Left cardiac atrium (tissue), 4 donors: ENCODE measurements around the gene GNRHR. TPM values are rescaled to one million over a fixed set of nuclear protein-coding genes. Genes with fewer than 3 reads are reported as not detected.

ENCODE experiments used
- ATAC-seq, 2 donors: fragments of 200-7000 bp; cut with Tn5 transposase; one replicate each; pipeline ENCODE4 v1.9.1; 2020; ENCODE audit warnings: mild to moderate bottlenecking in 2 of 2, moderate library complexity in 2 of 2
- DNase-seq: peaks from one replicate; pipeline ENCODE4 v3.0.0-alpha.2; 2020
- intact Hi-C, 2 donors: fragments of 100-400 bp; cut with DNase I; formaldehyde crosslinking; loops; one replicate each; pipeline versions ENCODE4 v1.14.1 to v1.15.1; 2022 to 2023
- total RNA-seq, 2 donors: library from RNA; stranded (reverse); fragmentation: NEBNext Ultra II Directional; extraction: Animal tissue kit (Norgen Biotek cat#: 25700); gene quantifications; one replicate each; pipeline ENCODE4 v1.2.1, GENCODE V29; 2021
- donor health status: DM: no; HTN: yes; CAD: no.
- donor health status: DM: no; HTN: yes; CAD: no; lungs with severe emphysema.
- donor health status: DM: yes; HTN: yes; CAD: no.
- donor health status: Dilated cardiomyopathy.

GNRHR gene
- total RNA-seq, 2 donors from 2014 or later, result not detected

DNA sequence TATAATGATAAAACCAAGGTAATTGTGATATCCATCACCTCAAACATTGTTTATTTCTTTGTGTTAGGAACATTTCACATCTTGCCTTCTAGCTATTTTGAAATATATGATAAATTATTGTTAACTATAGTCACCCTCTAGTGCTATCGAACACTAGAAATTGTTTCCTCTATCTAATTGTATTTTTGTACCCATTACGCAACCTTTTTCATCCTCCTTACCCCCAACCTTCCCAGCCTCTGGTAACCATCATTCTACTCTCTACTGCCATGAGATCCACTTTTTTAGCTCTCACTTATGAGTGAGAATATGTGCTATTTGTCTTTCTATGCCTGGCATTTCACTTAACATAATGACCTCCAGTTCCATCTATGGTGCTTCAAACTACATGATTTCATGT lies 49.3 kb downstream of the GNRHR start:
- DNase-seq (no peak), ATAC-seq (no peak)
- intact Hi-C loops, result loop anchor here in 1 of 2 donors (5.0 kb wide), 1 partner anchor 158 kb away; the partner anchor contains the start of gene CENPC

DNA sequence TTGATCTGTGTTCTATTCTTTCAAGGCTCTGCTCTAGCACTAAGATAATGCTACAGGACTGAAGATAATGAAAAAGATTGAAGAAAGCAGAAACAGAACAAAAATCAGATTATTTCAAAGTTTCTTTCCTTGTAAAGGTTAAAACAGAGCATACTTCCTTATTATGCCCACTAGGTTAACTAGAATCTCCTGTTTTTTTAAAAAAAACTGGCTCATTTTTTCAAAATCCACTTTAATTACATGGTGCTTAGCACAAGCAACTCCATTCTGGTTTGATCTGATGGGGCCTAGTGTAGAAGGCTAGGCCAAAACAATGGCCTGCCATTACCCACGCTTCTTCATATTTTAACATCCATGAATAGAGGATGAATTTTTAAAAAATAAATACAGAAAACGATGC lies 52.0 kb downstream of the GNRHR start:
- no peak for ATAC-seq
- DNase-seq, result no peak
- intact Hi-C loops, result loop anchor here in 1 of 2 donors (5.0 kb wide), 1 partner anchor 155 kb away; the partner anchor contains the start of gene CENPC

DNA sequence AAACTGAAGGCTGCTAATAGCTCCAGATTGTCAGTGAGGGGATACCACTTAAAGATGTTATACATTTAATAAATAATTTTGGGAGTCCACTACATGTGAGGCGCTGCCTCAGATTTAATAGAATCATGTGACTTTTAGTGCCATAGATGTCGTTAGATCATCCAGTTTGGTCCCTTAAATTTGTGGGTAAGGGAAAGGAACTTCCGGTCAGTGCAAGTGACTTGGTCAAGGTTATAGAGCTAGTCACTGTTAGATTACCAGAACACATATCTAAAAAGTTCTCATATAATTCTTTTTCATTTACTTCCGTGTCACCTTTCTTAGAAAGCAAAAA lies 52.7 kb downstream of the GNRHR start:
- intact Hi-C loops, result loop anchor here in 1 of 2 donors (5.0 kb wide), 1 partner anchor 154 kb away; the partner anchor contains the start of gene CENPC
- ATAC-seq, result no peak
- DNase-seq, result no peak

DNA sequence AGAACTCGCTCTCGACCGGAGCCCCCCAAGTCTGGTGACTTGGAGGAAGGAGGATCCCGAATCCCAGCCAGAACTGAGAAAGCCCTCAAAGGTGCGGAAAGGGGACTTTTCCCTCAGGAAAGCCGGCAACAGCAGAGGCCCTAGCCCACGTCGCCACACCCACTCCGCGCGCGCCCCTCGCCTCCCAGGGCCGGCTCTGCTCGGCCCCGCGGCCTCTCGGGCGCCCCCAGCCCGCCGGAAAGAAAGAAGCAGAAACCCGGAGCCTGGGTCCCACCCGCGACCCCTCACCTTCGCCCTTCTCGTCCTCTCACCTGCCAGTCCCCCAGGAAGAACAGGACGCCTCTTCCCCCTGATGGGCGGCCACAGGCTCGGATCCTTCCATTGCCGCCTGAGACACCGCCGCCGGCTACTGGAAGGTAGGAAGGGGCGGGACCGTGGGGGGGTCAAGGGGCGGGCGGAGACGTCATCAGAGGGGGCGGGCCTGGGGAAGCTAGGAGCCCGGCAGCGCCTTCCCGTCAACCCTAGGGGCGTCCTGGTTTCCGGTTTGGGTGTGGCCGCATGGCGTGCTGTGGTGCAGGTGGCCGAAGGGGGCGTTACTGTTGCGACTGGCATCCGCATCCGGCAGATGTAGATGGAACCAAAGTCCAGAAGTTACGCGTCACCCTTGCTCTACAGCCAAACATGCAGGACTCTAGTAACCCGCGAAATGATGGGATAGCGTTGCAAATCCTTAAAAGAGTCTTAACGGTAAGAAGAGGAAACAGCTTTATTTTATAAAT lies 53.3 kb downstream of the GNRHR start, which contains the start of gene UBA6:
UBA6 (minus strand) TSS at position 418 of the 779 bp plus-strand sequence; CDS start at position 382, 36 bp downstream.
- peak; percentile 100 for ATAC-seq
- intact Hi-C loops, result loop anchor here in 1 of 2 donors (5.0 kb wide), 1 partner anchor 154 kb away; the partner anchor contains the start of gene CENPC
- peak; percentile 98 for DNase-seq

DNA sequence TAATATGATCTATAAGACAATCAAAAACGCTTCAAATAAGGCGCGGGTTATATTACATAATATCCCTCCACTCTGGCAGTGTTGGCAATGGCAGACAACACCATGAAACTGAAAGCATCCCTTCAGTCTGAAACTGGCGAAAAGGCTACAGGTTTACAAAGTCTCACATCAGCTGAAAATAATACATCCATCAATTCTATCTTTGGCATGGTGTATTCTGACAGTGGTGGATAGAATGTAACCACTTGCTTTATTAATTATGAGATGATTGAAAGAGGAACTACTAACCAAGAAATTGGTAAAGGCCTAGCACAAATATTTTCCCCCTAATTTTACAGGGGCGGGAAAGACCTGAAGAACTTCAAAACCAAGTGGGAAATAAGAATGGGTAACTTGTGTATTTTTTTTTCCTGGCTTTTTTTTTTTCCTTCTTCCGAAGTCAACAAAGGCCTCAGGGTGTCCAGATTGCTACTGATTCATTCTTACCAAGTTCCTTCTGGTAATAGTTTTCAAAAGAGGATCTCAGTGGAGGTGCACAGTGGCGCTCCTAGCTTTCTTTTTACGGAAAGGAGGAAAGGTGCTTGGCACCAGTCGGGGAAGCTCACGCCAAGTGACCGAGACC lies 54.0 kb downstream of the GNRHR start:
- DNase-seq (no peak), ATAC-seq (peak; percentile 3 to 17)

DNA sequence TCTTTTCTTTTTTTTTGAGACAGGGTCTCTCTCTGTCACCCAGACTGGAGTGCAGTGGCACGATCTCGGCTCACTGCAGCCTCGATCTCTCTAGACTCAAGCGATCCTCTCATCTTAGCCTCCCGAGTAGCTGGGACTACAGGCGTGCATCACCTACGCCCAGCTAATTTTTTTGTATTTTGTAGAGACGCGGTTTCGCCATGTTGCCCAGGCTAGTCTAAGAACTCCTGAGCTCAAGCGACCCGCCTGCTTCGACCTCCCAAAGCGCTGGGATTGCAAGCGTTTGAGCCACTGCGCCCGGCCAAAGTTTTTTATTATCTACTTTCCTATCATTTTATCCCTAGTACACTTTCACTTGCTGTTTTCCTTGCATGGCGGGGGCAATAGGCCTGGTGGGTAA lies 54.6 kb downstream of the GNRHR start:
- no peak for ATAC-seq
- DNase-seq, result no peak
- intact Hi-C loops, result loop anchor here in 1 of 2 donors (5.0 kb wide), 1 partner anchor 152 kb away; the partner anchor contains the start of gene CENPC

More for the DNA sequence above, 54.0 kb downstream of the GNRHR start:
- intact Hi-C loops, result loop anchor here in 1 of 2 donors (5.0 kb wide), 1 partner anchor 153 kb away; the partner anchor contains the start of gene CENPC

DNA sequence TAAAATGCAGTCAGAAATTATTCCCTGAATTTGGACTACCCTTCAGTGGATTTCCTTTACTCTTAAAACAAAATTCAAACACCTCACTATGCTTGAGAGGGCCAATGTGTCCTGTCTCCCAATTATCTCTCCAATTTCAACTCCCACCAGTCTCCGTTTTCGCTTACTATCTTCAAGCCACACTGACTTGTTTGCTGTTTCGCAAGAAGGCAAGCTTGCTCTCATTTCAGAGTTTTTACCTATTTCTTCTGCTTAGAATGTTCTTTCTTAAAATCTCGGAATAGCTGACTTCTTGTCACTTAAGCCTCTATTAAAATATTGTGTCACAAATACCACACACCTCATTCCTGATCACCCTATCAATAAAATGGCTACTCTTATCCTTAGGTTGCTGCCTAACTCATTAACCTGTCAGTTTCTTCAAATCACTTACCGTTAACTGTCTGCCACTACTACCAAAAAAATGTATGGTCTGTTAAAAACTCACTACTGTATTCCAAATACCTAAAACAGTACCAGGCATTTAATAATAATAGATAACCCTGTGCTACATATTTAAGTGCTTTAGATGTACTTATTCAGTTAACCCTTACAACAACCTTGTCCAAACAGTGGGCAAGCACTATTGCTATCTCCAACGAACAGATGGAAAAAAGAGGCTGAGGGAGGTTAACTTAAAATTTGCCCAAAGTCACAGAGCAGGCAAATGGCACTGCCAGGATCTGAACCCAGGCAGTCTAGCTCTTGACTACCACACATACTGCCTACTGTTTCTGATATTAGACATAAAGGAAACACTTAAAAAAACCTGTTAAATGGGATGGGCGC lies 56.1 kb downstream of the GNRHR start:
- intact Hi-C loops, result no loop called here
- DNase-seq (no peak), ATAC-seq (no peak)

DNA sequence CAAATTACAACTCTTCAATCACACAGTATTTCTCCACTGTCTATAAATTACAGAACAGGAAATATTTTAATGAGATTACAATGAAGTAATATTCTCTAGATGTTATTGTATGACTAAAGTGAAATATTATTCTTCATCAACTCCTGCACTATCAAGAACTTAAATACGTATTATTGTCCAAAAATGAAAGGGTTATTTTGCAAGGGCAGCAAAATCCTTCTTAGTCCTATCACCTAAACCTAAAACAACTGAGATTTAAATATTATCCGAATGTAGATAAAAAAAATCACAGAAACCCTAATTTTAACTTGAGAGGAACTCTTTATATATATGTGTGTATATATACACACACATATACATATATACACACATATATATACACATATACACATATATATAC lies 58.1 kb downstream of the GNRHR start:
- ATAC-seq, result no peak
- intact Hi-C loops, result no loop called here
- DNase-seq, result no peak

DNA sequence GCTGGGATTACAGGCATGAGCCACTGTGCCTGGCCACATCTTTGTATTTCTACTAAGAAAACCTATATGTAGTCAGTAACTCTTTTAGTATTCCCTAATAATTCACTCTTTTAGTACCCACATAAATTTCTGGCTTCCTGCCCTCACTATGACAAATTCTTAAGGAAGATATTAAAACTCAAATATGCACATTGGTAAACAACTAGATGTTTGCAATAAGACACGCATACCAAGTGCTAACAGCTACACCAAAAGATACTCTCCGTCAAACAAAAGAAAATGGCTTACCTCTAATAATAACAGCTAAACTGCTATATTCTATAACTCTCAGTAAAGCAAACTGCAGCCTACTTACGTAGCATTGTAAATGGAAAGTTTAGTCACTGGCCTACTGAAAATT lies 59.5 kb downstream of the GNRHR start:
- no peak for ATAC-seq
- no peak for DNase-seq
- intact Hi-C loops, result no loop called here

DNA sequence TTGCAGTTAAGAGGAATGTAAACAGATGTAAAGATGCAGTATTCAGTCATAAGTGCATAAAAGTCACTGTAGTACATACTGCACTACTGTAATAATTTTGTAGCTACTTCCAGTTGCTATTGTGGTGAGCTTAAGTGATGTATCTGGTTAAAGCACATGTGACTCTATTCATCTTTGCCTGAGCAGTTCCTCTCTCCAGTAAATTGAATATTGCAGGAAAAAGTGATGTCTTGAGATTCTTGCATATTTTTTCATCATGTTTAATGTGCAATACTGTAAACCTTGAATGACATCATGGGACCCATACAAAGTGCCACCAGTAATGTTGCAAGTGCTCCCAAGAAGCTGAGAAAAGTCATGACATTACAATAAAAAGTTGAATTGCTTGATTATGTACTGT lies 62.9 kb downstream of the GNRHR start:
- no peak for ATAC-seq
- intact Hi-C loops, result no loop called here
- no peak for DNase-seq

Other genes with a start within 250 kb of the GNRHR start
- 10 to 100 TPM; 10.3 to 10.6 TPM for gene CENPC, start 208.9 kb downstream of the GNRHR start, total RNA-seq
- under 1 TPM in 1 of 2 donors, not detected in 1; 0.15 TPM for gene STAP1, start 195.7 kb downstream of the GNRHR start, total RNA-seq
- gene UBA6, start 53.2 kb downstream of the GNRHR start, total RNA-seq, result 10 to 100 TPM; 23.1 to 32.5 TPM
- gene TMPRSS11D, start 129.6 kb upstream of the GNRHR start, total RNA-seq, result not detected
- not detected for gene TMPRSS11A, start 209.1 kb upstream of the GNRHR start, total RNA-seq